OCI-LY1 (cell line): ENCODE data around the gene ZC3H18.

Experiments used
- H2AFZ ChIP-seq: fragments of 200-600 bp; sonication (generic), shearing (Covaris generic); 2 replicates; pipeline ENCODE4 v1.6.0; 2014; ENCODE audit warnings: antibody characterized with exemption, mild to moderate bottlenecking, low read length
- H3F3A ChIP-seq: fragments of 200-600 bp; sonication (generic), shearing (Covaris generic); 2 replicates; pipeline ENCODE4 v1.6.0; 2014; ENCODE audit warnings: mild to moderate bottlenecking, antibody characterized with exemption, low read length, moderate library complexity; ENCODE audit not compliant: insufficient read depth
- H3K27ac ChIP-seq: fragments of 200-600 bp; sonication (generic); 2 replicates; pipeline ENCODE4 v1.5.1; 2014; ENCODE audit warnings: low read length, mixed run types, mild to moderate bottlenecking, low read depth; ENCODE audit not compliant: poor library complexity, severe bottlenecking
- H3K27me3 ChIP-seq: fragments of 200-600 bp; sonication (generic); 2 replicates; pipeline ENCODE4 v1.6.0; 2014; ENCODE audit warnings: antibody characterized with exemption, mild to moderate bottlenecking, low read length, moderate library complexity; ENCODE audit not compliant: insufficient read depth
- H3K36me3 ChIP-seq: fragments of 200-600 bp; sonication (generic); 2 replicates; pipeline ENCODE4 v1.6.1; 2014; ENCODE audit warnings: mild to moderate bottlenecking, antibody characterized with exemption, low read length, moderate library complexity, mixed read lengths; ENCODE audit not compliant: insufficient read depth
- H3K4me1 ChIP-seq: fragments of 200-600 bp; sonication (generic); 2 replicates; pipeline ENCODE4 v1.5.1; 2014; ENCODE audit warnings: mild to moderate bottlenecking, low read length, moderate library complexity; ENCODE audit not compliant: insufficient read depth, severe bottlenecking
- H3K4me2 ChIP-seq: fragments of 200-600 bp; sonication (generic), shearing (Covaris generic); 2 replicates; pipeline ENCODE4 v1.6.1; 2014; ENCODE audit warnings: low read length
- H3K4me3 ChIP-seq: fragments of 200-600 bp; sonication (generic); 2 replicates; pipeline ENCODE4 v1.5.1; 2014; ENCODE audit warnings: low read length, low read depth, mild to moderate bottlenecking, mixed read lengths; ENCODE audit not compliant: poor library complexity, severe bottlenecking
- H3K79me2 ChIP-seq: fragments of 200-600 bp; shearing (Covaris generic); 2 replicates; pipeline ENCODE4 v1.6.1; 2016; ENCODE audit warnings: mixed run types, low read length, mixed read lengths; ENCODE audit not compliant: insufficient read depth
- H3K9ac ChIP-seq: fragments of 200-600 bp; sonication (generic), shearing (Covaris generic); 2 replicates; pipeline ENCODE4 v1.6.1; 2014; ENCODE audit warnings: mild to moderate bottlenecking, low read length, mixed read lengths
- H3K9me2 ChIP-seq: fragments of 200-600 bp; sonication (generic), shearing (Covaris generic); 2 replicates; pipeline ENCODE4 v1.6.1; 2014; ENCODE audit warnings: low read depth, mild to moderate bottlenecking, low read length, mixed read lengths
- H3K9me3 ChIP-seq: fragments of 200-600 bp; shearing (Covaris generic); 2 replicates; pipeline ENCODE4 v1.6.1; 2014; ENCODE audit warnings: low read length, mixed read lengths
- H4K20me1 ChIP-seq: fragments of 200-600 bp; sonication (generic), shearing (Covaris generic); 2 replicates; pipeline ENCODE4 v1.6.0; 2016; ENCODE audit warnings: mild to moderate bottlenecking, low read length; ENCODE audit not compliant: insufficient read depth
- EZH2 ChIP-seq: fragments of 200-600 bp; sonication (generic), shearing (Covaris generic); IDR thresholded peaks from 2 replicates; pipeline ENCODE4 v1.8.0; 2017; ENCODE audit warnings: borderline replicate concordance, mixed run types, mild to moderate bottlenecking, antibody characterized with exemption, low read length, moderate library complexity, mixed read lengths
- TF ChIP-seq, protein P1 (sequence below): fragments of 200-600 bp; sonication (generic), shearing (Covaris generic); IDR thresholded peaks from 2 replicates; pipeline ENCODE4 v1.5.1; 2017; ENCODE audit warnings: mild to moderate bottlenecking, antibody characterized with exemption, low read length, moderate library complexity, mixed read lengths

ZC3H18 gene

DNA sequence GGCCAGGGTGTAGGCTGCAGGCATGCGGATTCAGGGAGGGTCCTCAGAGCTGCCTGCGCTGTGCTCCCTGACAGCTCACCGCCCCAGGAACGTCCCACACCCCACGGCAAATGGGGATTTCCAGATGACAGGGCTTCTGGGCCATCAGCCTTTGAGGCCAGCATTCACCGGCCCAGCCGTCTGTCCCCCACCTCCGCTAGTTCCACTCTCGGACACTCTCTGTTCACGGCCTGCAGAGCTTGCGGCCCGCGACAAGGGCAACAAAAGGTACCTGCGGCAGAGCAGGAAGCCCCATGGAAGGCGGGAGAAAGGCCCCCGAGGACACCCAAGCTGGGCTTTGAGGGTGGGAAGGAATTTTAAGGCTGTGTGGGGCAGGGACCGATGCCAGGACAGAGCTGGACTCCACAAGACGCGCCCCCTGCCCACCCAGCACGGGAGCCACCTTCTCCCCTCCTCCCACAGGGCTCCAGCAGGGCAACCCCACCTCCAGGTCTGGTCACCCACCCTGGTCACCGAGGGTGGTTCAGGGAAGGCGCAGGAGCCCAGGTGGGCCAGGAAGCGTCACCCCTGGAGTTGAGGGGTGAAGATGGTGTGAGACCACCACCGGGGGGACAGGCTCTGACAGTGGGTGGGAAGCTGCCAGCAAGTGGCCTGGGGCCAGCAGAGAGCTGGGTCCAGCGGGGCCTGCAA is 86.2 kb downstream of the ZC3H18 start:
- Histone ChIP-seq H4K20me1 (no peaks in the 10 kb centered on the region), H3K27me3 (no peaks in the 10 kb centered on the region), H3K9me3 (no peaks in the 10 kb centered on the region), H3K9ac (no peak overlapping the region), H3K4me2 (no peak overlapping the region), H3K79me2 (peaks cover 6% of the 10 kb centered on the region), H3F3A (no peaks in the 10 kb centered on the region), H3K27ac (no peak overlapping the region), H3K36me3 (peaks cover 45% of the 10 kb centered on the region; the same call in 1 of the 2 replicates), H3K4me1 (peaks cover 30% of the 10 kb centered on the region), H3K4me3 (no peak overlapping the region), H2AFZ (no peak overlapping the region), H3K9me2 (no peaks in the 10 kb centered on the region)
- TF ChIP-seq, protein P1, sequence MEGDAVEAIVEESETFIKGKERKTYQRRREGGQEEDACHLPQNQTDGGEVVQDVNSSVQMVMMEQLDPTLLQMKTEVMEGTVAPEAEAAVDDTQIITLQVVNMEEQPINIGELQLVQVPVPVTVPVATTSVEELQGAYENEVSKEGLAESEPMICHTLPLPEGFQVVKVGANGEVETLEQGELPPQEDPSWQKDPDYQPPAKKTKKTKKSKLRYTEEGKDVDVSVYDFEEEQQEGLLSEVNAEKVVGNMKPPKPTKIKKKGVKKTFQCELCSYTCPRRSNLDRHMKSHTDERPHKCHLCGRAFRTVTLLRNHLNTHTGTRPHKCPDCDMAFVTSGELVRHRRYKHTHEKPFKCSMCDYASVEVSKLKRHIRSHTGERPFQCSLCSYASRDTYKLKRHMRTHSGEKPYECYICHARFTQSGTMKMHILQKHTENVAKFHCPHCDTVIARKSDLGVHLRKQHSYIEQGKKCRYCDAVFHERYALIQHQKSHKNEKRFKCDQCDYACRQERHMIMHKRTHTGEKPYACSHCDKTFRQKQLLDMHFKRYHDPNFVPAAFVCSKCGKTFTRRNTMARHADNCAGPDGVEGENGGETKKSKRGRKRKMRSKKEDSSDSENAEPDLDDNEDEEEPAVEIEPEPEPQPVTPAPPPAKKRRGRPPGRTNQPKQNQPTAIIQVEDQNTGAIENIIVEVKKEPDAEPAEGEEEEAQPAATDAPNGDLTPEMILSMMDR, result no peak
- no peak for TF ChIP-seq EZH2

DNA sequence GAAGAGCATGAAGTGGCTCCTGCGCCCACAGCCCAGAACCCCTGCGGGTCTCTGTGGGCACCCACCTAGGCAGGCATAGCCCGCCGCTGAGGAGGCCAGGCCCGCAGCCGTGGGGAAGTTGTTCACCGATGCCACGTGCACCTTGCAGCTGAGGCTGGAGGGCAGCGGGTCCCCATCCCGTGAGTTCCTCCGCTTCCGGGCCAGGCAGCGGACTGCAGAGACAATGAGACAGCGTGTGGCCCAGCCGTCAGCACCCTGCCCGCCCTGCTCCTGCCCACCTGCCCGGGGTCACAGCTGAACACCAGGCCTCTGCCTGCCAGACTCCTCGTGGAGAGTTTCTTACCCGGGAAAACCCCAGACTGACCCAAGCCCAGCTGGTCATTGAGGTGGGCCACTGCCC is 87.2 kb downstream of the ZC3H18 start:
- peak overlapping the region; percentile 6; the same call in 1 of the 2 replicates for H3K4me2 ChIP-seq
- peaks cover 11% of the 10 kb centered on the region for H3K79me2 ChIP-seq
- peak overlapping the region; percentile 23 for H3K27ac ChIP-seq
- H3K9me3 ChIP-seq, result no peaks in the 10 kb centered on the region
- peaks cover 31% of the 10 kb centered on the region for H3K4me1 ChIP-seq
- no peak overlapping the region for H3K9ac ChIP-seq
- no peaks in the 10 kb centered on the region for H3K9me2 ChIP-seq
- no peaks in the 10 kb centered on the region for H3K27me3 ChIP-seq
- TF ChIP-seq, protein P1, result no peak
- no peak for TF ChIP-seq EZH2
- H2AFZ ChIP-seq, result no peak overlapping the region
- H3K36me3 ChIP-seq, result peaks cover 43% of the 10 kb centered on the region; the same call in 1 of the 2 replicates
- H3F3A ChIP-seq, result no peaks in the 10 kb centered on the region
- no peak overlapping the region for H3K4me3 ChIP-seq
- no peaks in the 10 kb centered on the region for H4K20me1 ChIP-seq

DNA sequence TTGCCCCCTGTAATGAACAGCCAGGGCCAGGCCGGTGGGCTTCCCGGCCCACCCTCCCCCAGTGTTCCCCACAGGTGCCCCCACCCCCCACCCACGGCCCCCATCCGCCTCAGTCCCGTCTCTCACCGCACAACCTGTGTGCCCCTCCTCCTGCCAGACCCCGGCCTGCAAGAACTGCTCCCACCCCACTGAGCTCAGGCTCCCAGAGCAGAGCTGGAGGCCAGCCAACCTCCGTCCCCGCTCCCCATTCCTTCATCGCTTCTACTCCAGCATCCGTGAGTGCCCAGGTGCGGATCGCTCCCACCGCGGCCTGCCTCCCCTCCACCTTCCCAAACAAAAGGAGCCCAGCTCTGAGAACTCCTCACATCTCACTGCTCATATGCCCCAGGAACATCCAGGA is 88.5 kb downstream of the ZC3H18 start:
- peaks cover 31% of the 10 kb centered on the region for H3K4me1 ChIP-seq
- H3K4me3 ChIP-seq, result no peak overlapping the region

More for the DNA sequence above, 88.5 kb downstream of the ZC3H18 start:
- Histone ChIP-seq H3K27me3 (no peaks in the 10 kb centered on the region), H3K36me3 (peaks cover 32% of the 10 kb centered on the region; the same call in 1 of the 2 replicates), H3K79me2 (peaks cover 12% of the 10 kb centered on the region), H3K9me2 (no peaks in the 10 kb centered on the region), H2AFZ (no peak overlapping the region), H3K27ac (no peak overlapping the region), H3K9ac (no peak overlapping the region), H3K9me3 (no peaks in the 10 kb centered on the region), H3F3A (no peaks in the 10 kb centered on the region), H4K20me1 (no peaks in the 10 kb centered on the region), H3K4me2 (no peak overlapping the region)
- TF ChIP-seq, protein P1, result no peak
- TF ChIP-seq EZH2, result no peak
